CD4-positive, alpha-beta T cell treated with Interleukin-15 for 1 hour (primary cell): ENCODE measurements around the gene GPR55.
"Not testable (repeated sequence)": the region's sequence is repeated elsewhere in the genome, so short reads cannot be mapped to it uniquely, and the experiment has no call there.

Experiments
- DNase-seq: peaks from one replicate; pipeline ENCODE4 v3.0.0-alpha.2; 2020

Gene GPR55

DNA sequence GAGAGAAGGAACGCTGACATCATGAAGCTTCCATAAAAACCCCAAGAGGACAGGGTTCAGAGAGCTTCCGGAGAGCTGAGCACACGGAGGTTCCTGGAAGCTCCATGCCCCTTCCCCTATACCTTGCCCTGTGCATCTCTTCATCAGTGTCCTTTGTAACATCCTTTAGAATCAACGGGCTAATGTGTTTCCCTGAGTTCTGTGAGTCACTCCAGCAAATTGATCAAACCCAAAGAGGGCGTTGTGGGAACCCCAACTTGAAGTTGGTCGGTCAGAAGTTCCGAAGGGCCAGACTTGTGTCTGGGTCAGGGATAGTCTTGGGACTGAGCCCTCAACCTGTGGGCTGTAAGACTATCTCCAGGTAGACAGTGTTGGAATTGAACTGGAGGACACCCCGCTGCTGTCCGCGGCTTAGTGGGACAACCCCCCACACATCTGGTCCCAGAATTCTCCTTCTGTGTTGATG, 25.9 kb upstream of the GPR55 start:
- no peak for DNase-seq

DNA sequence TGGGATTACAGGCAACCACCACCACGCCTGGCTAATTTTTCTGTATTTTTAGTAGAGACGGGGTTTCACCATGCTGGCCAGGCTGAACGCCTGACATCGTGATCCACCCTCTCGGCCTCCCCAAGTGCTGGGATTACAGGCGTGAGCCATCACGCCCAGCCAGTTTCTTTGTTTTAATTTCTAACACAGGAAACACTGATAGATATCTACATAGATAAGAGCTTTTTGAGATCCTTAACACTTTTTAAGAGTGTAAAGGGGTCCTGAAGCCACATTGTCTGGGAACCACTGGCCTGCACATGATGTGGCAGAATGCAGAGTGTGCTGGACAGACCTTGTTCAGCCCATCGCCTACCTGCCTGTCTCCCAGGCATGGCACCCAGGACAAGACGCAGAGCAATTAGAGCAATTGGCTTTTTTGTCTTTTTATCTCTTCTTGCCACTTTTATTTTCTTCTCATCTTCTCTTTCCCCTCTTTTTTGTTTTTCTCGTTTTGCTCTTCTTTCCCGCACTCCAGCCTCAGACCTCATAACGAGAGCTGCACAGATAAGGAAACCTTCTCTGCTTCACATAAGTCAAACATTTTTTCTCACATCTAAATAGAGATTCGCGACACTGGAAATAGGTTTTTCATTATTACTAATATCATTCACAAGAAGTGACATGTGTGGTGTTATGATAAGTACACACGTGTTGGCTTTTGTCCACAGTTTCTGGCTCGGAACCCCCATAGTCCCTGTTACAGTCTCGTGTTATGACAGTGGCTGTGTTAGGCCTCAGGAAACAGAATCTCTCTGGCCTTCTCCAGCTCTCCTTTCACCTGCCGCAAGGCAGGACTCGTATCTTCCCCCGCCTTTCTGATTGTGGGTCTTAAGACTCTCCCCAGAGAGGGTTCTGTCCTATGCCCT, 25.2 kb upstream of the GPR55 start:
- no peak for DNase-seq

DNA sequence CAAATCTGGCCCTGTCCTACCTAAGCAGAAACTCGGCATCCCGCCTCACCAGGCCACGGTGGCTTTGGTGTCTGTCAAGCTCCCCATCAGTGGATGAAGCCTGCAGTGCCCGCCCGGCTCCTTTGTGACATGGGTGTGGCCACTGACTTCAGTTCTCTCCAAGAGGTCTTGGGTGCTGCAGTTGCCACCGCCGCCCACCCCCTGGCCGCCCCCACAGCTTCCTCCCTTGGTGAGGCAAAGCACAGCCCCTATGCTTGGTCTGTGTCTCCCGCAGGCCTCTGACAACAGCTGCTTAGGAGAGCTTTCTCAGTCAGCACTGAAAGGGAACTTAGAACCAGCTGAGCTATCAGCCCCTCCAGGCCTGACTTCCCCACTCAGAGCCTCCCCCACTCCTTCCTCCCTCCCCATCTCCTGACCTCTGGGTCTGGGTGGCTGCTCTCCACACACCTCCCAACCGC, 22.9 kb upstream of the GPR55 start:
- DNase-seq = no peak

DNA sequence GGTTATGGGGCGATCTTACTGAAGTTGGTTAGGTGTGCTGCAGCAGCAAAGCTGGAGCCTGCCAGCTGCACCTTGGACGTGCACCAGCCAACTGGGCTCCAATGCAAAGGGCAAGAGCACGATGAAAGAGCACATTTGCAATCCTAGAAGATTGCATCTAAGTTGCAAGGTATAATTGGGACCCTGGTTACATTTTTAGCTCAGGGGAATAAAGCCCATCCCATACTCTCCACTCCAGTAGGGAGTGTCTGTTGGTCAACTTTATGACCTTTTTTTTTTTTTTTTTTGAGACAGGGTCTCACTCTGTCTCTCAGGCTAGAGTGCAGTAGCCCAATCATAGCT, 22.2 kb upstream of the GPR55 start:
- DNase-seq = no peak

DNA sequence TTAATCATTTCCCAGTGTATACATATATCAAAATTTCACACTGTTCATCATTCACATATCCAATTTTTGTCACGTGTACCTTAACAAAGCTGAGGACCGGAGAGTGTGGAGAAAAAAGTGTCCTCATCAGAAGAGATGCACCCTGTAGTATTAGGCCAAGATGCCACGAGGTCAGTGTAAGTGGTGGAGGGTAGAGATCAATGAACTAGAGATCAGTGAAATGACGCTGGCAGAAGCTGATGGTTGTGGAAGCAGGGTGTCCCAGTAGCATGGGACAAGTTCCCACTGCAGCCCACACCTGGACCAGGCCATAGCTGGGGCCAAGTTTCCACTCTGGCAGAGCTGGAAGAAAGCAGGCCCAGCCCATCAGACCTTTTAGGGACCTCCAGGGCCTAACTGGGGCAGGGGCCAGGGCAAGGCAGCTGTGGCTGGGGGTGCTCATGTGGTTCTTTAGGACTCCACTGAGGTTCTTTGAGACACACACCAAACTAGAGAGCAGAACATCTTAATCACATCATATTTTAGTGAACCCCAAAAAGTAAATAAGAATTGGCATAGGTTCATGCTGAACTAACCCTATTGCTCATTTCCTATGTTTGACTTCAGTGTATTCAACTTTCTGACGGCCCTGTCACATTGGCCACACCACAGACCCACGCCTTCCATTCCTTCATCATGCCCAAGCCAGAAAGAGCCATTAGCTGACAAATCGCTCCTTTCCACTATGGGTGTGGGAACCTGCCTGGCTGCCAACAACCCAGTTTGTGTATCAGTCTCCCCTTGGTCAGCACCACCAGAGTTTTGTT, 21.6 kb upstream of the GPR55 start:
- DNase-seq = no peak

DNA sequence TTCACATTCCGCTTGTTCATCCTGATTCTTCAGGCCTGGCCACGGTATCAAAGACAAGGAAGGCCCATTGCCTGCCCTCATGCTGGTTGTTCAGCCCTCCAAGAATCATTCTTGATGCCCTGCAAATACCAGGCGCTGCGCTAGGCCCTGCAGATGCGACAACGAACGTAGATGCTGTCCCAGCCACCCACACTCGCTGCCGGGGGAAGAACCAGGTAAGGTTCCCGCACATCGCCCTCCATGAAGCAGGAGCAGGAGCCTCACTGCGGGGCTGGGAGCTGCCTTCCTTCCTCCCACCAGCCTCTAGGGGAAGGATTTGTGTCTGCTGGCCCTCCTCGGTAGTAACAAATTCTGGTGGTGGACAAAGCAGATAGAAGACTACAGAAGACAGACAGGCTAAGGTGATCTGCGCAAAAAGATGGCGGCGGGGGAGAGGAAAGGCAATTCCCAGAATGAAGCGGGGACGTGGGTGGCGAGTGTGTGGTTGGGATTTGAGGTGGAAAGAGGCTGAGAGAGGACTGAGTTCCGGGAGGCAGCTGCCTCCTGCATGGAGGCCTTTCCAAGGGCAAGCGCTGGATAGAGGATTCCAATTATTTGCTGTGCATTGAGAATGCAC, 19.8 kb upstream of the GPR55 start:
- no peak for DNase-seq

DNA sequence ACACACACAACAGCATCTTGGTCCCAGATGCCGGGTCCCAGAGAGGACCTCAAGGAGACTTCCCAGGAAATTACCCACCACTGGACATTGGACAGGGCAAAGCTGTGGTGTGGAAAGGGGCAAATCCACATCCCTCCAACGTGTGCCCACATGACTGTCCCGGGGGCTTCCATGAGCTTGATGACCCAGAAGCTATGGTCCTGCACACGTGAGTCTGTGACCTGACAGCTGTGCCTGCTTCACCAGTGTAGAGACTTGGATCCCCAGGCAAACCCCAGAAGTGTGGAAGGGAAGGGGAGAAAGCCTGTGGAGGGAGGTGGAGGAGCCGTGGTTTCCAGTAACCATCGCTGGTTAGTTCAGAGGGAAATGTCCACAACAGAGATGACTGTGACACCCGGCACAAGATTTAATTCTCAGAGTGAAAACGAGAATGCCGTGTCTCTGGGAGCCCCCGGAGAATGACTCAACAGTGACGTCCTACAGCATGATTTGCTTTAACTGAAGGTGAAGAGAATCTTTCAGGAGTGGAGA, 19.1 kb upstream of the GPR55 start:
- no peak for DNase-seq

DNA sequence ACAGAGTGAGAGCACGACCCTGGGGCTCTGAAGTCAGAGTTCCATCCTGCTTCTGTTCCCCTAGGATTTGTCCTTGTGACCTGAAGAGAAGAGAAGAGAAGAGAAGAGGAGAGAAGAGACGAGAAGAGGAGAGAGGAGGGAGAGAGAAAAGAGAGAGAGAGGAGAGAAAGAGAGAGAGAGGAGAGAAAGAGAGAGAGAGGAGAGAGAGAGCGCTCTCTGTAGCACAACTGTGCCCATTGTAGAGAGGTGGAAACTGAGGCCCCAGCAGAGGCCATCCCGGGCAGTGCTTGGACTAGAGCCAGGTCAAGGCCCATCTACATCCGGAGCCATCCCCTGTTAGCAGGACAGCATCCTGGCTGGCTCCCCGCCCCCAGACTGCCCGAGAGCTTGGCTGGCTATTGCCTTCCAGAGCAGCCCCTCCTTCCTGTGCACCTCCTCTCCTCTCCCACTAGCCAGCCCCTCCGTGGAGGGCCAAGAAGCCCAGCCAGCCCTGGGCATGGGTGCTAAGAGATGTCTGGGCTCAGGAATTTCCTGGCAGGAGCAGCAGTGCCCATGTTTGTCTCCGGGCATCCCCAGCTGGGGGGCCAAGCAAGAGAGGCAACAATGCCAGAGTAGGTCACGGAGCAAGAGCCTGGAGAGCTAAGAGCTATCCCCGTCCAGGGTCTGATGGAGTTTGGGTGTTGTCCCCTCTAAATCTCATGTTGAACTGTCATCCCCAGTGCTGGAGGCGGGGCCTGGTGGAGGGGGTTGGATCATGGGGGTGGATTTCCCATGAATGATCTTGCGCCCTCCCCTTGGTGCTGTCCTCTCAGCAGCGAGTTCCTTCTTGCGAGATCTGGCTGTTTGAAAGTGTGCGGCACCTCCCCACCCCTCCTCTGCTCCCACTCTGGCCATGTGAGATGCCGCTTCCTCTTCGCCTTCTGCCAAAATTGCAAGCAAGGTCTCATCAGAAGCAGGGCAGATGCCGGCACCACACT, 18.2 kb upstream of the GPR55 start:
- DNase-seq = peak; percentile 56

DNA sequence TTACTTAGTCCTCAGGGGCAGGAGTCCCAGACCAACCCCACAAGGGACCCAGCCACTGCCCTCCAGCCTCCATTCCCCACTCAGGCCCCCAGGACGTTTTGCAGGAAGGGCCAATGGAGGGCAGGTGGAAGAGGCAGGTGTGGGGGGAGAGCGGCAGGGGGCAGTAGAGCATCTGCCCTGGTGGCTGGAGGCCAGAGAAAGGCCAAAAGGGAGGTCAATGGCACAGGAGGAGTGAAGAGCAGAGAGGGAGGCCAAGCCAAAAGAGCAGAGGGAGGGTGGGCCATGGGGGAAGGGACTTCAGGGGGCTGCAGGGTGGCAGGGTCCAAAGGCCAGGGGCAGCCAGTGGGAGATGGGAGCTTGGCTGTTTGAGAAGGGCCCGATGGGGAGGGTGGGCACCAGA, 17.3 kb upstream of the GPR55 start:
- DNase-seq = no peak

DNA sequence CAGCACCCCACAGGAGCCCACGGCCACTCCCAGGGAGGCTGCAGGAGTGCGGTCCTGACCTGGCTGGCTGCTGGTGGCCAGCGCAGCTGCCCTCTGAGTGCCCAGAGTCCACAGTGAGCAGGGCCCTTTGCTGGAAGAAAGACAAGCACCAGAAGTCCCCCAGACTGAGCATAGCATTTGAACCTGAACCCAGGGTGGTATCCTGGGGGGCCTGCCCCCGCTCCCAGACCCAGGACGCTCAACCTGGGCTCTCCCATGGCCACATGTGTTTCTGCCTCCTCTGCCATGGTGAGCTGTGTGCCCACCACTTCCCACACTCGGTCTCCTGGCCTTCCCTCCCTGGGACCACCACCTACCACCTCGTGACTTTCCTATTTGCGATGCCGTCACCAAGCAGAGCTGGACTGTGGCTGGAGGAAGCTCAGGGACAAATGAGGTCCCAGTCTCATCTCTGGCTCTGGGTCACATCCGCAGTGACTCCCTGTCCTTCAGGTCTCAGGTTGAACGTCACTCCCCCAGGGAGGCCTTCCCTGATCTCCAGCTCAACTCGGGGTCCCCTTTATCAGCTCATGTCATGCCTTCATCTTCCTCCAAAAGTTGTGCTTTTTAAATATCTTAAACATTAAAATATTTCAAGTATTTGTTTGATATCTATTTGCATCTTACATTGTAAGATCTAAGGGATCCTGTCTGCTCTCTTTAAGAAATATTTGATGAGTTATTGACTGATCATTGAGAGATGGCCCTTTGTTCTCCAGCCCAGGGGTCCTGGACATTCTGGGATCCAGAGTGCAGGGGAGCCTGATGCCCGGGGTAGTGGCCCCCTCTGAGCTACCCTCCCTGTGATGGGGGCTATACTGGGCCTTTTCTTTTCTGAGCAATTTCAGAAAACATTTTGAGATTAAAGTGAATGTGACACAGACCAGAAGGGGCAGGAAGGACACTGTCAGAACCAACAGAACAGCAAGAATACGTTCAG, 16.4 kb upstream of the GPR55 start:
- no peak for DNase-seq

DNA sequence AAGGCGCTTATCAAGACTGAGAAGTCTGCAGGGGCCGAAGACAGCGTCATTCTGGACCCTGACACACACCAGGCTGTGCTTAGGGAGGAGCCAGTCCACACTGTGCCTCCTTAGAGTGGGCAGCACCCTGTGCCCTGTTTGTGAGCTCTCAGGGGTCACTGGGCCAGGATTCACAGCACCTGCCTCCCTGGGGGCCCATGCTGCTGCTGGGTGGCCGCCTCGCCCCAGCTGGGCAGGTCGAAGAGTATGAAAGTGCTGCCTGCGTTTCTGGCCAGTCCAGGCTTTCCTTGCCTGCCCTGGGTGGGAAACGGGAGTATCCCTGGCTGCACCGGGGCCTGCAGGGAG, 15.4 kb upstream of the GPR55 start:
- no peak for DNase-seq

DNA sequence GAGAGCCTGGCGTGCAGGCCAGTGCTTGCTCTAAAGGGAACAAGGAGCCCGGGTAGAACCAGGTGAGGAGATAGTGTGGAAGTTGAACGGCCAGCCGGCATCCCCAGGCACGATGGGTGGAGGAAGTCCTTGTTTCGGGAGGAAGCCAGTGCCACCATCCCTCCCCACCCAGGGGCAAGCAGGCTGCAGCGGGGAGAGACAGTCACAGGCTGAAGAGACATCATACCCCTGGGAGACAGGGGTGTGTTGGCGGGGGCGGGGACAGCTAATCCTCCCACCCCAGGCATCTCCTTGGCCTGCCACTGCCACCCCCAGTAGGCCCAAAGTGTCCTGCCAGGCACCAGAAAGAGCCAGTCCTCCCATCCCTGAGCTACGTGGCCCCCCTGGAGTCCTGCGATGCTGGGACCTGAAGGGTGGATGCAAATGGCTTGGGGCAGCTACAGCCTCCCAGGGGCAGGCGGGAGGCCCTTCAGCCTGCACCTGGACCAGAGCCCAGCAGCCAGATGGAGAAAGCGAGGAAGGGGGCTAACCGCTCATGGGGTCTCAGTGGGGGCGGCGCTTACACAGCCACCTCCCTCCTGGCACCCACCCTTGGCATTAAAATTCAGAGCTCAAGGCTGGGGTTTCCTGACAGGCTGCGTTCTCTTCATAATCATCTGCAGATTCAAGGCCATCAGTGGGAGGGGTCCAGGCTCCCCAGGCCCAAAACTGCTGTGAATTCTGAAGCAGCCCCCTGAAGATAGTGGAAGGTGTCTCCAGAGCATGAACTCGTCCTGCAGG, 14.8 kb upstream of the GPR55 start:
- no peak for DNase-seq

DNA sequence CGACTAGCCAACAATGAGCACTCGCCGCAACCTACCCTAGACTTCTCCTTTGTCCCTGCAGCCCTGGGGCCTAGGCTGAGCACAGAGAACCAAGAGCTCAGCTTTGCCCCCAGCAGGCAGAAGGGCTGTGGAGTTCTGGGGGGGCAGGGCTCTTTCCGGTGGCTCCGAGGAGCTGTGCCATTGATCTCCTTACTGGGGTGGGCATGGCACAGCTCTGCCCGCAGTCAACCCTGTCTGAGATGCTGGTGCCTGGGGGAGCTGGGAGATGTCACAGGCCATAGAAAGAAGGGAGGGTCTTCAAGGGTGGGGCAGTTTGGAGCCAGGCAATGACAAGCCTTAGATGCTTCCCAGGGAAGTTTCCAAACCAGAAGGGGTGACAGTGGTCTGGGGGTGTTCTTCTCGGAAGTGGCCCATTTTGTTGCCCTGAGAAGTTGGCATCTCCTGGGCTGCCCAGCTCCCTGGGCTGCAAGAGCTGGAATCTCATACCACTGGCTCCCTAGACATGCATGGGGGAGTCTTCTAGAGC, 14.1 kb upstream of the GPR55 start:
- no peak for DNase-seq

DNA sequence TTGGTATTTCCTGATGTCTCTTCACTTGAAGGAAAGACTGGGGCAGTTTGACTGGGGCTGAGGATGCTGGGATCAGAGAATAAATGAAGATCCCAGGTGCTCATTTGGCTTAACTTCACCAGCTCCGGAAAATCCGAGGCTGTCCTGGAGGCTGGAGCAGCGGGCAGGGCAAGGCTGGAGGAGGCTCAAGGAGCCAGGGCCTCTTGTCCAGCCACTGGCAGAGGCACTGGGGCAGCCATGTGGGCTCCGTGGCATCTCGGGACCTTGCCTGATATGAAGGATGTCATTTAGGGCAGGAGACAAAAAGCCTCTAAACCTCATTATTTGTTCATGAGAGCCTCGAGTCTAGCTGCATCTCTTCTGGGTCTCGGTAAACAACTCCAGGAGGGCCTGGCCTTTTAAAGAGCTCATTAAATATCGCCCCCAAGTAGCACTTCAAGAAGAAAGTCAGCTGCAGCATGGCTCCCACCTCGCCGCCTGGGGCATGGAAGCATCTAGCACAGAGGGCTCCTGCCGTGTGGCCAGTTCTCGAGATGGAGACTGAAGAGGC, 13.5 kb upstream of the GPR55 start:
- no peak for DNase-seq

DNA sequence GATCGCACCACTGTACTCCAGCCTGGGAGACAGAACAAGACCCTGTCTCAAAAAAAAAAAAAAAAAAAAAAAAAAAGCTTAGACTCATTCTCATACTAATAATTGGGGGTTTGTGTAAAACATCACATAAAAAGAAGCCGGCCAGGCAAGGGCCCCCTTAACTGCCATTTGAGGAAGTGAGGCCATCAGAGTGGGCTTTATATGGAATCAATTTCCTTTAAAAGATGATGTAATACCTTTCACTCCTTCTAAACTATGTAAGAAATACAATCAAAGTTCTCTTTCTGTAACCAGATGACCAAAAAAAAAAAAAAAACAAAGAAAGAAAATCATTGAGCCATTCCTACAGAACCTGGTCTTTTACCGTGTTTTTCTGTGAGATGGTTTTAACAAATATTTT, 13.1 kb upstream of the GPR55 start:
- no peak for DNase-seq

DNA sequence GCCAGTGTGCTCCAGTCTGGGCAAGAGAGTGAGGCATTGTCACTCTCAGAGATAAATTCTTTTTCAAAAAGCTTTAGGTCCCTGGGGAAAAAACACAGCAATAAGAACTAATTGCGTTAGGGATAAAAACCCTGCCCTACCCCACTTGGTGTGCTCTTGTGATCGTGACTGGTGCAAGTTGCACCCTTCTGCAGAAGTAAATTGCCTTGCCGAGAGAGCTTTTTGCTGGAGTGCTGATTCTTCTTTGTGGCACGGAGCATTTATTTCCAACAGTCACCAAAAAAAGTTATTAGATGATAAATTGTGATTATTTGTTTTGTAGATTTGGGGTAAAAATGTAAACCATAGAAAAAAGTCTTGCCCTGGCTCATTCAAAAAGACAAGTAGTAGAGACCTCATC, 12.3 kb upstream of the GPR55 start:
- DNase-seq = no peak

DNA sequence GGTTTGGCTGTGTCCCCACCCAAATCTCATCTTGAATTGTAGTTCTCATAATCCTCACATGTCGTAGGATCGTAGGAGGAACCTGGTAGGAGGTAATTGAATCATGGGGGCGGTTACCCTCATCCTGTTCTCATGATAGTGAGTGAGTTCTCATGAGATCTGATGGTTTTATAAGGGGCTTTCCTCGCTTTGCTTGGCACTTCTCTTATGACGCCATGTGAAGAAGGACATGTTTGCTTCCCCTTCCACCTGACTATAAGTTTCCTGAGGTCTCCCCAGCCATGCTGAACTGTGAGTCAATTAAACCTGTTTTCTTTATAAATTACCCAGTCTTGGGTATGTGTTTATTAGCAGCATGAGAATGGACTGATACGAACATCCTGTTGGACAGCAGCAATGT, 11.2 kb upstream of the GPR55 start:
- DNase-seq = not testable (repeated sequence)

DNA sequence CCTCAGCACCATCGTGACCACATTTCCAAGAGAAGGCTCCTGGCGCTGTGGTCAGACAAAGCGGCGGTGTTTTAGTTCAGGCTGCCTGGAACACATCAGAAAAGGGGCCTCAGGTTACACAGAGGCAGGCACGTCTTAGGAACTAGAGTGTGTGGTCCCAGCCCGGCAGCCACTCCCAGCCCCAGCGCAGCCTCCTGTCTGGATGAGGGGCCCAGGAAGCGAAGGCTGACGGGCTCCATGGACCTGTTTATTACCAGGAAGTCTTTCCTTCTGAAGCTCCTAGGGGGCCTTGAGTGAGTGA, 10.0 kb upstream of the GPR55 start:
- DNase-seq = no peak

DNA sequence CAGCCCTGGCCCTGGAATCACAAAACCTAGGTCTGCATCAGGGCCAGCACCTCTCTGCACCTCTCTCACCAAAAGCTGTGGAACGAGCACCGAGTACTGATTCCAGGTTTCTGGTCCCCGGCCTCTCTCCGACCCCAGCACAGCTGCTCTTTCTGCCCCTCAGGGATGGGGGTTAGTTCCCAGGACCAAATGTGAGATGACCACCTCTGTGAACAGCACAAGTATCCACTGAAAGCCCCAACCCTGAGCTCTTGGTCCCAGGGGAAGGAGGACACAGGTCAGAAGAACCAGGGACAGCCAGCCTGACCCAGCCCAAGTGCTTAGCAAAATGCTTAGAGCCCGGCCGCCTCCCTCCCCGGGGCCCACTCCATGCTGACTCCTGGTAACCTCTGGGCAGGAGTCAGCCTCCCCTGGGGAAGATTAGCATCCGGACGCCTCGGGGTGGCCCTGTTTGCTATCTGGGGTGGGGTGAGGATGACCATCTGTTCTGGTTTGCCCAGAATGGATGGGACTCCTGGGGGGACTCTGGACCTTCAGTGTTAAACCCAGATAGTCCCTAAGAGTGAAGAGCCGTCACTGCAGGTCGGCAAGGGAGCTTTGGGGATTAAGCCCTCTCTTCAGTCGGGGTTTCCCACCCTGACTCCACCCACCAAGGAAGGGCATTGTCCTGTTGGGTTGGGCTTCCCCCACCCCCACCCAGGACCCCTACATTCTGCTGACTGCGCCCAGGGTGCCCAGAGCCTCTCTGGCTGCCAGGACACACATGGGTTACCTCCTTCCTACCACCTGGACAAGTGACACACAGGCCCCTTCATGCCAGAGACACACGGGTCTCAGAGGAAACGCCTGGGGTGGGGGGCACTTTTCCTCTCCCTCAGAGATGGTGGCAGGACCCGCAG, 9.4 kb upstream of the GPR55 start:
- DNase-seq = no peak
